LNCaP clone FGC (cell line): ENCODE data around the gene DUXA.

Source experiments
- DNase-seq: peaks from one replicate; pipeline ENCODE4 v3.0.0-alpha.2; 2011; ENCODE audit warnings: low read depth
- H3K4me3 ChIP-seq: 2 replicates; pipeline ENCODE4 v1.5.1; 2011; ENCODE audit warnings: mild to moderate bottlenecking, low read depth, low read length, control low read depth
- TF ChIP-seq, protein P1 (sequence below): IDR thresholded peaks from 2 replicates; pipeline ENCODE4 v1.5.1; 2012; ENCODE audit warnings: mild to moderate bottlenecking; ENCODE audit not compliant: control insufficient read depth, insufficient read depth; ENCODE audit errors: extremely low read depth

The DUXA gene

DNA sequence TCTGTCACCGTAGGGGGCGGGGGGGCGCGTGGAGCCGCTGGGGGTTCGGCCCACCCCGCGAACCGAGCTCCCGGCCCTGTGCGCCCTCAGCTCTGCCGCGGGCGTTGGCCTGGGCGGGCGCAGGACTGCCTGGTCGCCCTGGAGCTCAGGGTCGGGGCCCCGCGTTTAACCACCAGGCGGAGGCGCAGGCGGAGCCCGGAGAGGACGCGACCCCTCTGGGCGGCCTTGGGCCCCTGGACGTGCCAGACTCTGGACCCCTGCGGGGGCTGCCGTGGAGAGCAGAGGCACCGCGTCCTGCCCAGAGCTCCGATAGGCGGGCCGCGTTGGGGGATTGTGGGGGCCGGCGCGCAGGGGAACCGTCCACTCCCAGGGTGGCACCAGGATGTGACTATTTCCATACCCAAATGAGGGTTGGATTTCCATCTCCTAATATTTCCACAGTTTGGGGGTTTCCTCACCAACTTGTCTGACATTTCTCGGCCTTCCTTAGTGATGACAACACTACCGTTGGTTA, 60.5 kb downstream of the DUXA start:
- H3K4me3 ChIP-seq = no peak overlapping the region
- no peak for DNase-seq
- TF ChIP-seq, protein P1, sequence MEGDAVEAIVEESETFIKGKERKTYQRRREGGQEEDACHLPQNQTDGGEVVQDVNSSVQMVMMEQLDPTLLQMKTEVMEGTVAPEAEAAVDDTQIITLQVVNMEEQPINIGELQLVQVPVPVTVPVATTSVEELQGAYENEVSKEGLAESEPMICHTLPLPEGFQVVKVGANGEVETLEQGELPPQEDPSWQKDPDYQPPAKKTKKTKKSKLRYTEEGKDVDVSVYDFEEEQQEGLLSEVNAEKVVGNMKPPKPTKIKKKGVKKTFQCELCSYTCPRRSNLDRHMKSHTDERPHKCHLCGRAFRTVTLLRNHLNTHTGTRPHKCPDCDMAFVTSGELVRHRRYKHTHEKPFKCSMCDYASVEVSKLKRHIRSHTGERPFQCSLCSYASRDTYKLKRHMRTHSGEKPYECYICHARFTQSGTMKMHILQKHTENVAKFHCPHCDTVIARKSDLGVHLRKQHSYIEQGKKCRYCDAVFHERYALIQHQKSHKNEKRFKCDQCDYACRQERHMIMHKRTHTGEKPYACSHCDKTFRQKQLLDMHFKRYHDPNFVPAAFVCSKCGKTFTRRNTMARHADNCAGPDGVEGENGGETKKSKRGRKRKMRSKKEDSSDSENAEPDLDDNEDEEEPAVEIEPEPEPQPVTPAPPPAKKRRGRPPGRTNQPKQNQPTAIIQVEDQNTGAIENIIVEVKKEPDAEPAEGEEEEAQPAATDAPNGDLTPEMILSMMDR = no peak

DNA sequence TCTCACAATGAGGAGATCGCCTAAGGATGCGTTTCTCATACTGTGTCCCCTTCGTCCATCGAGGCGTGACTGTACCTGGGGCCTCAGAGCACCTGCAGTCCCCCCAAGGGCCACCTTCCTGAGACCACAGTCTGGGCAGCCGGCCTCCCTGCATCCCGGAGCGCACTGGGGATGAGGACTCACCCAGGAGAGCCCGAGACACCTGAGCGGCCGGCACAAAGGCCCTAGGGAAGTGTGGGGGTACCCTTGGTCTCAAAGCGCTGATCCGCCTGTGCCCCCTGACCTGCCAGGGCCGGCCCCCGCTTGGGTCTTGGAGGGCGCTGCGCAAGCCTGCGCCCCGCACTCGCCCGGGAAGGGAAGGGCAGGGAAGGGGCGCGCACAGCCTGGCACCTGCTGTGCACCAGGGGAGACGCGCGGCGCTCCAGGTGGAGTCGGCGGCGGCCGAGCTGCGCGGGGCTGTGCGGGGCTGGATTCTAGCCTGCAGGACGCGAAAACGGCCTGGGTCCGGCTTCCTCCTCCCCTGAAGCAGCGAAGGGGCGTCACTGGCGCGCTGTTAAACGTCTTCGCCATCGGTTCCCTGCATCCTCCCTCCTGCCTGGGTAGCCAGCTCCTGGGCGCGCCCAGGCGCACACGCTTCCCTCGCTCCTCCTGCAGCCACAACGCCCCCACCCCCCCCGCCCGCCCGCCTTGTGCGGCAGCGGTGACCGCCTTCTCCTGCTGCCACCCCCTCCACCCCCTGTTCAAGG, 61.1 kb downstream of the DUXA start:
- TF ChIP-seq, protein P1 = no peak
- no peak overlapping the region for H3K4me3 ChIP-seq

More for the DNA sequence above, 61.1 kb downstream of the DUXA start:
- DNase-seq = no peak
